HG03108 (cell line): Measurements from ENCODE around the gene SORCS3.

Experiments used
- ATAC-seq: cut with Tn5 transposase; IDR thresholded peaks from one replicate; pipeline ENCODE4 v1.9.1; 2021; ENCODE audit warnings: moderate library complexity; ENCODE audit not compliant: unreplicated experiment

SORCS3 gene

DNA sequence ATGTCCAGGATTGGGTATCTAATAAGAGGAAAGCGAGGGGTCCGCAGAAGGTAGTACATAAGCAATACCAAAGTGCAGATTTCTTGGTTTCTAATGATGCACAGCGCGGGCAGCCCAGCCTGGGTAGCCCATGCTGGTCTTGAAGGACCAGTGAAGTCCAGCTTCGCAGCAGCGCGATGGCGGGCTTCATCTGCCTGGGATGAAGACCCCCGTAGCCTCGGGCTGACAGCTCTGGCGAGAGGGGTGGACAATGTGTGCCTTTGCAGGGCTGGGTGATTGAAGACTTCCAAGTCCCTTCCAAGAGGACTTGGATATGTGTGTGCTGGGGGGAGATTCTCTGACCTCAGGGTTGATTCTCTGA lies 2.2 kb downstream of the SORCS3 start:
- ATAC-seq: no peak

DNA sequence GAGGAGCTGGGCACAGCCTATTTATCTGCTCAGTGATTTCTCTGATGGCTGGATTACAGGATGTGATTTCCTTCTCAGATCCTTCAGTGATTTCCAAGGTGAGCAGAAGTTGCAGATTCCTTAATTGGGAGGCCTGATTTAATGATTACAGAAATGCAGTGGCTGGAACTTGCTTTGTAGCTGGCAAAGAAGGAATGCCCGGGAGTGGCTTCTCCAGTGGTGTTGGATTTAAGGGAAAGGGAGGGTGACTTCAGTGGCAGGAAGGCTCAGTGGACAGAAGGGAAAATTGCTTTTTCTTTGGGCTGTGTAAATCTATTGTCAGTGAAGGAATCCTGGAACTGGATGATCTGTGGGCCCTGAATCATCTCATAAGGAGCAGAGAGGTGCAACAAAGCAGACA lies 5.1 kb downstream of the SORCS3 start:
- no peak for ATAC-seq

DNA sequence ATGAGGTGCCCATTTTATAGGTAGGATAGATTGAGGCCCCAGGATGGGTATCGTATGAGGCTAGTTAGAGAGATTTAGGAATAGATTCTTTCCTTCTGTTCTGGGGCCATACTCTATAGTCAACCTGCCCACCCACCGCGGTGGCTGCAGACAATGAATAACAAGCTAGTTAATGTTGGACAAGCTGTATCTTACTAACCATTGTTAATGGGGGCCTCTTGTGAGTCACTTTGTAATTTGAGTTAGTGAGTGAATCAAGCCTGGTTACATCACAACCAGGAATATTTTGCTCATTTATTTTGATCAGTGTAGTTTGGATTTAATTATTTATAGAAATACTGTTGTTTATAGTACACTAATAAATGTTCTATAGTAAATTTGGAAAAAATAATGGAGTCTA lies 7.3 kb downstream of the SORCS3 start:
- no peak for ATAC-seq

DNA sequence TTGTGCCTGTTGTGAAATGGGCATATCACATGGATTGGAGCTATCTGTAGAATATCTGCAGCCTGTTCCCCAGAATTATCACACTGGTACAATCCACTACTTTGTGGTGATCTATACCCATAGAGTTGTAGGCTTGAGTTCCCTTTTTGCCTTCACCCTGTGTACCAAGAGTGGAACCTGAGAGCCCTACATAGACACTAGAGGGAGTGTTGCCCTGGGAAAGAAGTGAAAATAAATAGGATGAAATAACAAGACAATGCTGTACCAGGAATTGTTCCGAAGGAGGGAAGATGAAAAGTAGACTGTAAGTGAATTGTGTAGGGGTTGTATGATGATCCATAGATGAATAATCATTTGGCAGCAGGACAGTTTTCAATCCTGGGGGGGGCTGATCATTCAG lies 9.0 kb downstream of the SORCS3 start:
- no peak for ATAC-seq

DNA sequence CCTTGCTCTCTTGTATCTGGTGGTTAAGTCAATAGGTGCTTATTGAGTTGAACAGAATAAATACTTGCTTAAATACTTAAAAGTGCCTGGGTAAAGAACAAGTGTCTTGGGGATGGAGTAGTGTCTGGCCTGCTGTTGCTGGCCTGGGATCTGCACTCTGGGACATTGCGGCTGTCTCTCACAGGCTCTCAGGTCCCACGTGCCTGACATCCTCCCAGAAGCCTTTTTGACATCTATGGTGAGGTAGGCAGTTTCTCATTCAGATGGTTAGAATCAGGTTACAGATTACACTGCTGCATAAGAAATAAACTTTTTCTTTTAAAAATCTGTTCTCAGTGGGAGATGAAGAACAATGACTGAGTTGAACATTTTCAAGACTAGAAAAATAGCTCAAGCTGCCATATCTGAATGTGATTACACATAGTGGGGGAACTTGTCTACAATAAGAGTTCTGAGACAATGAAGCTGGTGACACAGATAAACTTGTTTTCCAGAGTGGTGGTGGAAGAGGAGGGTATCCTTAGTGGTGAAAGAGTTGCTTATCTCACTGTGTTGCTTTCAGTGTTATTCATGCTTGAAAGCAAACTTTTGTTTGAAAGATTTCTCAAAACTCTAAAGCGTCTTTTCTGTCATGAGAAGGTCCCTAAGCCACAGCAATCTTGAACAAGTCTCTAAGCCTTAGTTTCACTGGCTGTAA lies 9.7 kb downstream of the SORCS3 start:
- ATAC-seq: no peak

DNA sequence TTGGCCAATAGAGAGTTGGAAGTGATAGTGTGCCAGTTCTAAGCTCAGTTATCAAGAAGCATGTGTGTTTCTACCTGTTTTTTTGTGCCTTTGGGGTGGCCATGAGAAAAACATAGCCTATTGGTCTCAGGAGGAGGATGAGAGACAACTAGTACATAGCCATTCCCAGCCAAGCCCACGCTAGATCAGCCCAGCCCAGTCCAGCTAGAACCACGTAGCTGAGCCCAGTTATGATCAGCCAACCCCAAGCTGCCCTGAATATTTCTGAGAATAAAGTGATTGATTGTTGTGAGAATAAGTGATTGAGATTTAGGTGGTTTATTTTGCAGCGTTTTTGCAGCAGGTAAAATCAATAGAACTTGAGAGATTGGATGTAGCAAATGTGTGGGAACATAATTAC lies 15.9 kb downstream of the SORCS3 start:
- no peak for ATAC-seq

DNA sequence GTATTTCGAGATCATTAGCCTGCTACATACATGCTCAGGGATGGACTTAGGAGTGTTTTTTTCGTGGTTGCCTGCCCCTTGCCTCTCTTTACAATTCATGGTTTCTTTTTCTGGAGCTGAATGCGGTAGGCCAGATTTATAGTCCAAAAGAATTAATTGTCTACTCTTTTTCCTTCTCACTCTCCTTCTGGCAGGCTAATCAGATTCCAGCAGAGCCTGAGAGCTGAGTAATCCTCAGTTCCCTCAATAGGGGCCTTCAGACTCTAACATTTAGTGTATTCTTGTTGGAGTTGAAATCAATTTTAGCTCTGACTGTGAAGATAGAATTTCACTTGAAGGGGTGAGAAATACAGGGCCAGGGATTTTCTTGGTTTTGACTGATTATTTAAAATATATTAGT lies 16.4 kb downstream of the SORCS3 start:
- ATAC-seq: no peak

DNA sequence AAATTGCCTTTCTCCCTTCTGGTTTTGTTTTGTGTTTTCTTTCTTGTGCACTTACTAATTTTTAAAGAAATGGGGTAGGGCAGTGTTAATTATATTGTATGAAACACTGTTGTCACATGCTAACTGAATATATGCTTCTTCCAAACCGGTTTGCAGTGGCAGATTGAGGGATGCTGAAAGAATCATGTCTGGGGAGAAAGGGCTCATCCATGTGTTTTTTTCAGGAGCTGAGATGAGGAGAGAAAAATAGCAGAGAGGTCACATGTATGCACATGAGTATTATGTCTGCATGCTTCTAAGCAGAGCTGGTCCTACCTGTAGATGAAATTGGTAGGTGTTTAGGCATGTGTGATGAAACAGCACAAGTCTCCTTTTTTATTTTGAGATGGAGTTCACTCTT lies 17.0 kb downstream of the SORCS3 start:
- ATAC-seq: no peak

DNA sequence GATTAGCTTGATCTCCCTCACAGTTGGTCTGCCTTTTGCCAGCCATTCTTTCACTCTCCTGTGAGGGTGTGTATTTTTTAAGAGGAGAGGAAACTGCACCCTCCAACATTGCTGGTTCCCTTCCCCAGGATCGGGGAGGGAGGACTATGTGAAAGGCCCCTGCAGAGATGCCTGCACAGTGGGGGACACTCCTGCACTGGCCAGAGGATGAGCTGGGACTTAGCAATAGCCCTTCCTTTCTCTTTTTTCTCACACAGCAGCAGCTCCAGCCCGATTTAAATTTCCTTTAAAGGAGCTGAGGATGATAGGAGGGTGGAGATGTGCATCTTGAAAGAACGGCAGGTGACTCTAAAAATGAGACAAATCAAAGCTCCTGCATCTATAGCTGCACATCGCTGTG lies 18.7 kb downstream of the SORCS3 start:
- ATAC-seq: no peak

DNA sequence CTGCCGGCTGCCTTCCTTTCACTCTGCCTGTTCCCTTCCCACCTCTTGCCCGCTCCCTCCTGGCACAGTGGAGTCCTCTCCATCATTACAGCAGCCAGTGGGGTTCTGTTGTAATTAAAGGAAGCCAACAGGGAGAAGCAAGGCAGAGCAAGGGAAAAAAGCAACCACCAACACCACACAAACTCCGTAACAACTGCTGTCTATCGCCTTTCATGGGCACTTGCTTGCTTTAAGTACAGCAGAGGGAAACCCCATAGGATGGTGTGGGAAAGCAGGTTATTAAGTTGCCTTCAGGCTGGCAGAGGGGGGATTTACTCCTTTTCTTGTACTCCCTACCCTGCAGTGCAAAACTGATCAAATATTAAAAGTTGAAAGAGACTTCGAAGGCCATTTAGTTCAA lies 22.0 kb downstream of the SORCS3 start:
- no peak for ATAC-seq

DNA sequence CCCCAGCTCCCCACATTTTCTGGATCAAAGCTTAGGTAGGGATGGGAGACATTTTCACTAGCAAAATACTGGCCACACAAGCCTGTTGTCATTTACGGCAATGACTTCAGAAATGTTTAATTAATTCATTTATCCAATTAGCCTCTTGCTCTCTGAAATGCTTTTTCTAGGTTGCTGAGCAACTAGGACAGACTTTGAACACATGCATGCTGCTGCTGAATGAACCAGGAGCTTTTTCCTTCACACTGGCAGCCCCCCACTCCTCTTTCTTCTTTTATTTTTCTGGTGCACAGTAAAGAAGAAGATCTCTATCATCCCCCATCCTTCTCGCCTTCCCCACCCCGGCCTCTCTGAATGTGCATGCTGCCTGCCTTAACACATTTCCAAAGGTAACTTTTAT lies 22.5 kb downstream of the SORCS3 start:
- no peak for ATAC-seq

DNA sequence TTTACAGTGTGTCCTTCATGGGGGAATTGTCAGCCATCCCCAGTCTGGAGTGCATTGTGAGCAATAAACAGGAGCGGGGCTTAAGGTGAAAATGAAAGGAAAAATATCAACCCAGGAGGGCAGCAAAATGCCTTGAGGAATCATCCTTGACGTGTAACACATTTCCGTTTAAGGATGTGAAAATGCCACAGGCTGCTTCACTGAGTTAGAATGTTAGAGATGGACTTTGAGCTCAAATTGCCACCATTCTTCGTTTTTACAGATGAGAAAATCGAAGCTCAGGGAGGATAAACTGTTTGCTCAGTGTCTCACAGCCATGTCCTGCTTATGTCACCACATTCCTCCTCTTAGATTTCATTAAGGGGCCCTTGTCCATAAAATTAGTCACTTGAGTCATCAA lies 23.1 kb downstream of the SORCS3 start:
- no peak for ATAC-seq

DNA sequence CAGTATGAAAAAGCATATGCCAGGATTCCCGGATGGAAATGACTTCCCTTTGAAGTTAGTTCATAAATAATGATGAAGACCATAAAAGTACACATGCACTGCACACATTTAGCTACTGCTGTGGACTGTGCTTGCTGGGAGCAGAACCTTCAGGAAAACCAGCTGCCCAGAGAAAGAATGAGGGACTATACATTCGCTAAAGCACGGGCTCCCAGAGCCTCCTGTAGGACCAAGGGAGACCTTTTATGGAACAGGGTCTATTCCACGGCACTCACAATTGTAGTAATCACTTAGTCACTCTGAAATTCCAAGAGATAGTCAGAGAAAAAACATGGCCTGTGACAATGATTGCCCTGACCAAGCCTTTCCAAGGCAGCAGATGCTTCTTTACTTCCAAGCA lies 24.1 kb downstream of the SORCS3 start:
- no peak for ATAC-seq

DNA sequence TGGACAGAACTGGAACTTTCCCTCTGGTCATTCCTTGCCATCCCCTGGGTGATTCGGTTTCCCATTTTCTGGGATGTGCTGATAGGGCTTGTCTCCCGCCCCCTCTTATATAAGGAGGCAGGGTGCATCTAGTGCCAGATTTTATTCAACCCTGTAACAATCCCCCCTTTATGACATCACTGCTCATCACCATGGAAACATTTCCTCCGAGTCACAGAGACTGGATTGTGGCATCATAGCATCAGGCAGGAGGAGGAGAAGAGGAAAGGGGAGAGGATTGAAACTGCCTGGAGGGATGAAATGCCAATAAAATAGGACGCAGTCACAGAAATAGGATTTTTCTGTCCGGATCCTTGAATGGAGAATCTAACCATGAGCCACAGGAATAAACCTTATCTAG lies 25.0 kb downstream of the SORCS3 start:
- ATAC-seq: no peak

DNA sequence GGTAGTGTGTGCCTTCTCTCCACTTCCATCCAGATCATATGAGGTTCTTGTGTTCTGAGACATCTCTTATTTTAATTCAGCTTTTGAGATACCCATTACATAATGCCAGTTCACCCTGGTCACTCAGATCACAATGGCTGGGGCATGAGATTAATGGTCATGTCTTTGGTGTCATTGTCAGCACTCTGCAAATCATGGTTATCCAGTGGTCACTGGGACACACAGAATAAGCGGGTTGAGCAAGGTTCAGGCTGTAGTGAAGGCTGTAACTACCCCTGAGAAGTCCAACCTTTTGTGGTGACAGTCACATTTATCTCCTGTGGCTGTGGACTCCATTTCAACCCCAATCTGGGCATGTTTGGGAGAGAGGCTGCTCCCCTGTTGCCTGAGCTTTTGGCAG lies 35.8 kb downstream of the SORCS3 start:
- no peak for ATAC-seq

DNA sequence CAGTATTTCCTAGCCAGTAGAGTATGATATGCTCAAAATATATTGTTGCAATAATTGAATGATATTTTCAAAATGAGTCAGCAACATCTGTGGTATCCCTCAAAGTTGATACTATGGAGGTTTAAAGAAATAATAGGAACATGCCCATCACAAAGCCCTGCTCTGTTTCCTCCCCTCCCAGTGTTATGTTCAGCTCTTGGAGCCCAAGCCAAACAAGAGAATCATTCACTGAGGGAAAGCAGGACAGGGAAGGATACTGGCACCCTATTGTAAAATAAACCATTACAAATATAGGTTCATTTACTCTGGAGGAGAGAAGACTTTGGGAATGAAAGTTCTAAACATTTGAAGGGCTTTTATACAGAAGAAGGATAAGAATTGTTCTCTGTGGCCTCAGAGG lies 37.6 kb downstream of the SORCS3 start:
- ATAC-seq: no peak

DNA sequence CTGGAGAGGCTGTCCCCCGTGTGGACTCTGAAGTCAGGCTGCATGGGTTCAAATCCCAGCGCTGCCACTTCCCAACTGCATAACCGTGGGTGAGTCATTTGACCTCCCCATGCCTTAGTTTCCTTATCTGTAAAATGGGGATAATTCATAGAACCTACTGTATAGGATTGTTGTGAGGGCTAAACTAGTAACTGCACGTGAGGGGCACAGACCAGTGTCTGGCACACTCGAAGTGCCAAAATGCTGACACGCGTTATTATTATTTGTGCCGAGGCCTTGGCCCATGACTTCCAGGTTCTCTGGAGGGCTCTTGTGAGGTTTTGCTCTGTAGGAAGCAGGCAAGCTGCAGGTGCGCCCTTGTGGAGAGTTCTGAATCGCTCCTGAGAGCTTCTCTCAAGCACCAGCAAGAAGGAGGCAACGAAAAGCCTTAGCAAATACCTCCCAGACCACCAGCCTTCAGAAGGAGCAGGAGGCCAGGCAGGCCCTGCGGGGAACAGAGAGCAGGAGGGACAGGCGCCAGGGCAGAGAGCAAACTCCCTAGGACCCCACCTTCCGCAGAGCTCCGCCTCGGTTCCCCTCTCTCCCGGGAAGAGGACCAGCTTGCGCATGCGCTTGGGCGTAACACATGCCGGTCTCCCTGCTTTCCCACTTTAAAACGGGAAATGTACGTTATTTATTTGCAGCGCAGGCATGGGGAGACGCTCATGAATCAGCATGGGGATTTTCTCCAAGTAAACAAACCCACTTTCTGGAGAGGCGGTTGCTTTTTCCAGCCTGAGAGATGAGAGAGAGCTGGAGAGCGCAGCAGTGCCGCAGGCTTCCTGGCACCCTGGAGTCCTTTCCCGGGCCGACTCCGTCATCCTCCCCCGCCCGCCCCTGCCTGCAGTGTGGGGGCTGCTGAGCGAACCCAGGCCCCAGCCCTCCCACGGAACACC lies 39.6 kb downstream of the SORCS3 start:
- no peak for ATAC-seq

DNA sequence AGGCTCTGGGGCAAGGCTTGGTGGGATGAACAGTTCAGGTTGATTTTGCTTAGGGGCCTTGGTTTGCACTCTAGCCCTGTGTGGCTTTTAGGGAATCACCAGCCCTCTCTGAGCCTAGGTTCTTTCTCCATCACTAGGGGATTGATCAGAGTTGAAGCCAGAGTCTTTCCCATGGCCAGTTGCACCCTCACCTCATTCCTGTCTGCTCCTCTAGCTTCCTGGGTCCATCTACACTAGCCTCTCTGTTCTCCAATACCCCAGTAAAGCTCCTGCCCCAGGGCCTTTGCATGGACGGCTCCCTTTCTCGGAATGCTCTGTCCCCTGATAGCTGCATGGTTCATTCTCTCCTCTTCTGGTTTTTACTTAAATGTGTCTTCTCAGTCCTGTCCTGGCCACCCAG lies 40.4 kb downstream of the SORCS3 start:
- ATAC-seq: no peak

DNA sequence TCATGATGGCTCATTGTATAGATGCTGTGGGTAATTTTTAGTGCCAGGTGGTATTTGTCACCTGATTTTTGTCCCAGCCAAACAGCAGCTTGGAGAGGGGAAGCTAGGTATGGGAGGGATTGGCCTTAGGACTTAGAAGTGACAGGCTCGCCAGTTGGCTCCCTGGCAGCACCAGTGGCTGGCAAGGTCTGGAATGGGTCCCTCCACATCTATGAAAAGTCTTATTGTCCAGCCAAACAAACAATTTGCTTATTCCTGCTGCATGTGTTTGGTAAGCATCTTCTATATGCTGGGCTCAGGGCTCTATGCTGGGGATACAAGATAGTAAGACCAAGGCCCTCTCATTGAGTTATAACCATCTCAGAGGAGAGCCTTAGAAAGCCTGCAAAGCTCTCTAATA lies 42.5 kb downstream of the SORCS3 start:
- ATAC-seq: no peak

DNA sequence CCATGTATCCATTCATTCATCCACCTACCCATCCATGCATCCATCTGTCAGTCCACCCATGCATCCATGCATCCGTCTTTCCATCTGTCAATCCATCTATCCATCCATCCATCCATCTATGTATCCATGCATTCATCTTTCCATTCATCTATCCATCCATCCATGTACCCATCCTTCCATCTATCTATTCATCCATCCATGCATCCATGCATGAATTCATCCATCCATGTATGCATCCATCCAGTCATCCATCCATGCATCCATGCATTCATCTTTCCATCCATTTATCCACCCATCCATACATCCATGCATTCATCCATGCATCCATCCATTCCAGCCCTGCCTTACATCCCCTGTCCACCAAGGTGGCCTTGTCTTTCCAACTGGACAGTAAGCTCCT lies 45.7 kb downstream of the SORCS3 start:
- ATAC-seq: no peak

DNA sequence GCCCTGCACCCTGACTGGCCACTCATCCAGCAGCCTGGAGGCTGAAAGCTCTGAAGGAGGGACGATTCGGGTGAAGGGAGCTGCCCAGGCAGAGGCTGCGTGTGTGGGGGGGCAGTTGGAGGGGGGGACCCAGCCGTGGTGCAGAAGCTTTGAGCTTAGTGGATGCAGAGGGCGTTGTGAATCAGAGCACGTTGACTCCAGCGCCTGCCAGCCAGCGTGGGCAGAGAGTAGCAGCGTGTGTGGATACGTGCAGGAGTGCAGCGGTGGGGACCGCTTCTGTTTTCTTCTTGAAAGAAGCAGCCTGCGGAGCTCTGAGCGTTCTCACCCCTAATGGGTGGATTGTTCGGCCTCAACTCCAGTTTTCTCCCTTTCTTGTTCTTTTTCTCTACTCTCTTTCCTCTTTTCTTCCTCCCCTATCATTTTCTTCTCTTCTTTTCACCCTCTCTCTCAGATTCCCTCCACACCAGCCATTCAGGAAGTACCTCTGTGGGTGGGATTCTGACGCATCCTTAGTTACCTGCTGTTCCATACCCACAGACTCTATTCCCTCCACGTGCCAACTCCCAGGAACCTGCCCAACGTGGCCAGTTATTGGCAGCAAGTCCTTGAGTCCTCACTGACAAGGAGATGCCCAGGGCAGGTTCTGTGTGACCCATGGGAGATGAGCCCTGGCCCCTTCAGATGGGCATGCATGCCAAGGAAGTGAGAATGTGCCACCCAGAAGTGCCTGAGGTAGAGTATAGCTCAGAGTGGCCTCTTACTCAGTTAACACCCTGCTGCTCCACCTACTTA lies 47.4 kb downstream of the SORCS3 start:
- no peak for ATAC-seq

DNA sequence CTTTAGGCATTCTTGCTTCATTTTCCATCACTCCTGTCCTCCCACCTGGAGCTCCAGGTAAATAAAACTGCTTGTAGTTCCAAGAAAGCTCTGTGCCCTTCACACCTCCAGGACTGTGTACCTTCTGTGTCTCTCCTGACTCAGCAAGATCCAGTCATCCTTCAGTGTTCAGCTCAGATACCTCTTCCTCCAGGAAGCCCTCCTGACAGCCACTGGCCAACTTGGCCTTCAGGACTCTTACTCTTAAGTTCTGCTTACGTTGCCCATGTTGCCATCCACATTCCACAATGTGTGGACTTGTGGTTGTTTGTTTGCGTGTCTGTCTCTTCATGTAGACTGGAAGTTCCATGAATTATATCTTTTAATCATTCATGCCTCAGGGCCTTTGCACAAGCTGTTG lies 48.0 kb downstream of the SORCS3 start:
- ATAC-seq: no peak
